ENCODE measurements around the gene PLCB4. TPM values are rescaled to one million over a fixed set of nuclear protein-coding genes. Genes with fewer than 3 reads are reported as not detected.

PLCB4 gene
- total RNA-seq, 1 experiment from 2014 or later = 12.6 TPM

DNA sequence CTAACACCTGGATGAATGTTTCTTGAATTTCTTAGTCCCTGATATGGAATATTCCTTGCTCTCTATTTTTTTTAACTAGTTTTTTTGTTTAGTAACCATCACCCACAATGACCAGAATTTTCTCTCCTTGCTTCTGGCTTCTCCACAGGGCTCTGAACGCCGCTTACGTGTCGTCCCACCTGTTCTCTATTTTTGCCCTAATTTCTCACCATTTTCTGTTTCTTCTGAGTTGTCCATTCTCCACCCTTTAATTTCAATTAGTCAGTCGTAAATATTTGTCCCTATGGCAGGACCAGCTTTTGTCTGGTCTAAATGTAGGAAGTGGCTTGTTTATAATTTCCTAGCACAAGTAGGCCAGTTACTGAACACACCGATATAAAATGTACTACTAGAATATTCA, 52.3 kb downstream of the PLCB4 start:
- no peak for DNase-seq (ENCODE audit: low spot score)
- ChIA-PET CTCF (interaction anchor here (1.1 kb wide), 1 partner anchor 272 kb away, joined by 3 read pairs; no protein-coding TSS in a partner anchor), POLR2A (no interaction called here)
- TF ChIP-seq HMGA2 (CRISPR knock-in tag; IDR thresholded peaks at IDR 0.05) = no peak
- TF ChIP-seq, protein P1, sequence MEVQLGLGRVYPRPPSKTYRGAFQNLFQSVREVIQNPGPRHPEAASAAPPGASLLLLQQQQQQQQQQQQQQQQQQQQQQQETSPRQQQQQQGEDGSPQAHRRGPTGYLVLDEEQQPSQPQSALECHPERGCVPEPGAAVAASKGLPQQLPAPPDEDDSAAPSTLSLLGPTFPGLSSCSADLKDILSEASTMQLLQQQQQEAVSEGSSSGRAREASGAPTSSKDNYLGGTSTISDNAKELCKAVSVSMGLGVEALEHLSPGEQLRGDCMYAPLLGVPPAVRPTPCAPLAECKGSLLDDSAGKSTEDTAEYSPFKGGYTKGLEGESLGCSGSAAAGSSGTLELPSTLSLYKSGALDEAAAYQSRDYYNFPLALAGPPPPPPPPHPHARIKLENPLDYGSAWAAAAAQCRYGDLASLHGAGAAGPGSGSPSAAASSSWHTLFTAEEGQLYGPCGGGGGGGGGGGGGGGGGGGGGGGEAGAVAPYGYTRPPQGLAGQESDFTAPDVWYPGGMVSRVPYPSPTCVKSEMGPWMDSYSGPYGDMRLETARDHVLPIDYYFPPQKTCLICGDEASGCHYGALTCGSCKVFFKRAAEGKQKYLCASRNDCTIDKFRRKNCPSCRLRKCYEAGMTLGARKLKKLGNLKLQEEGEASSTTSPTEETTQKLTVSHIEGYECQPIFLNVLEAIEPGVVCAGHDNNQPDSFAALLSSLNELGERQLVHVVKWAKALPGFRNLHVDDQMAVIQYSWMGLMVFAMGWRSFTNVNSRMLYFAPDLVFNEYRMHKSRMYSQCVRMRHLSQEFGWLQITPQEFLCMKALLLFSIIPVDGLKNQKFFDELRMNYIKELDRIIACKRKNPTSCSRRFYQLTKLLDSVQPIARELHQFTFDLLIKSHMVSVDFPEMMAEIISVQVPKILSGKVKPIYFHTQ (CRISPR knock-in tag; IDR thresholded peaks at IDR 0.05) = no peak
- TF ChIP-seq, protein P2, sequence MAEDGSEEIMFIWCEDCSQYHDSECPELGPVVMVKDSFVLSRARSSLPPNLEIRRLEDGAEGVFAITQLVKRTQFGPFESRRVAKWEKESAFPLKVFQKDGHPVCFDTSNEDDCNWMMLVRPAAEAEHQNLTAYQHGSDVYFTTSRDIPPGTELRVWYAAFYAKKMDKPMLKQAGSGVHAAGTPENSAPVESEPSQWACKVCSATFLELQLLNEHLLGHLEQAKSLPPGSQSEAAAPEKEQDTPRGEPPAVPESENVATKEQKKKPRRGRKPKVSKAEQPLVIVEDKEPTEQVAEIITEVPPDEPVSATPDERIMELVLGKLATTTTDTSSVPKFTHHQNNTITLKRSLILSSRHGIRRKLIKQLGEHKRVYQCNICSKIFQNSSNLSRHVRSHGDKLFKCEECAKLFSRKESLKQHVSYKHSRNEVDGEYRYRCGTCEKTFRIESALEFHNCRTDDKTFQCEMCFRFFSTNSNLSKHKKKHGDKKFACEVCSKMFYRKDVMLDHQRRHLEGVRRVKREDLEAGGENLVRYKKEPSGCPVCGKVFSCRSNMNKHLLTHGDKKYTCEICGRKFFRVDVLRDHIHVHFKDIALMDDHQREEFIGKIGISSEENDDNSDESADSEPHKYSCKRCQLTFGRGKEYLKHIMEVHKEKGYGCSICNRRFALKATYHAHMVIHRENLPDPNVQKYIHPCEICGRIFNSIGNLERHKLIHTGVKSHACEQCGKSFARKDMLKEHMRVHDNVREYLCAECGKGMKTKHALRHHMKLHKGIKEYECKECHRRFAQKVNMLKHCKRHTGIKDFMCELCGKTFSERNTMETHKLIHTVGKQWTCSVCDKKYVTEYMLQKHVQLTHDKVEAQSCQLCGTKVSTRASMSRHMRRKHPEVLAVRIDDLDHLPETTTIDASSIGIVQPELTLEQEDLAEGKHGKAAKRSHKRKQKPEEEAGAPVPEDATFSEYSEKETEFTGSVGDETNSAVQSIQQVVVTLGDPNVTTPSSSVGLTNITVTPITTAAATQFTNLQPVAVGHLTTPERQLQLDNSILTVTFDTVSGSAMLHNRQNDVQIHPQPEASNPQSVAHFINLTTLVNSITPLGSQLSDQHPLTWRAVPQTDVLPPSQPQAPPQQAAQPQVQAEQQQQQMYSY (CRISPR knock-in tag; IDR thresholded peaks at IDR 0.05) = no peak
- TF ChIP-seq, protein P3, sequence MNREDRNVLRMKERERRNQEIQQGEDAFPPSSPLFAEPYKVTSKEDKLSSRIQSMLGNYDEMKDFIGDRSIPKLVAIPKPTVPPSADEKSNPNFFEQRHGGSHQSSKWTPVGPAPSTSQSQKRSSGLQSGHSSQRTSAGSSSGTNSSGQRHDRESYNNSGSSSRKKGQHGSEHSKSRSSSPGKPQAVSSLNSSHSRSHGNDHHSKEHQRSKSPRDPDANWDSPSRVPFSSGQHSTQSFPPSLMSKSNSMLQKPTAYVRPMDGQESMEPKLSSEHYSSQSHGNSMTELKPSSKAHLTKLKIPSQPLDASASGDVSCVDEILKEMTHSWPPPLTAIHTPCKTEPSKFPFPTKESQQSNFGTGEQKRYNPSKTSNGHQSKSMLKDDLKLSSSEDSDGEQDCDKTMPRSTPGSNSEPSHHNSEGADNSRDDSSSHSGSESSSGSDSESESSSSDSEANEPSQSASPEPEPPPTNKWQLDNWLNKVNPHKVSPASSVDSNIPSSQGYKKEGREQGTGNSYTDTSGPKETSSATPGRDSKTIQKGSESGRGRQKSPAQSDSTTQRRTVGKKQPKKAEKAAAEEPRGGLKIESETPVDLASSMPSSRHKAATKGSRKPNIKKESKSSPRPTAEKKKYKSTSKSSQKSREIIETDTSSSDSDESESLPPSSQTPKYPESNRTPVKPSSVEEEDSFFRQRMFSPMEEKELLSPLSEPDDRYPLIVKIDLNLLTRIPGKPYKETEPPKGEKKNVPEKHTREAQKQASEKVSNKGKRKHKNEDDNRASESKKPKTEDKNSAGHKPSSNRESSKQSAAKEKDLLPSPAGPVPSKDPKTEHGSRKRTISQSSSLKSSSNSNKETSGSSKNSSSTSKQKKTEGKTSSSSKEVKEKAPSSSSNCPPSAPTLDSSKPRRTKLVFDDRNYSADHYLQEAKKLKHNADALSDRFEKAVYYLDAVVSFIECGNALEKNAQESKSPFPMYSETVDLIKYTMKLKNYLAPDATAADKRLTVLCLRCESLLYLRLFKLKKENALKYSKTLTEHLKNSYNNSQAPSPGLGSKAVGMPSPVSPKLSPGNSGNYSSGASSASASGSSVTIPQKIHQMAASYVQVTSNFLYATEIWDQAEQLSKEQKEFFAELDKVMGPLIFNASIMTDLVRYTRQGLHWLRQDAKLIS (CRISPR knock-in tag; IDR thresholded peaks at IDR 0.05; ENCODE audit: borderline replicate concordance) = no peak
- TF ChIP-seq GRHL2 (CRISPR knock-in tag; IDR thresholded peaks at IDR 0.05; ENCODE audit: insufficient replicate concordance, severe bottlenecking) = no peak
- TF ChIP-seq CBFB (CRISPR knock-in tag; IDR thresholded peaks at IDR 0.05; ENCODE audit: low read depth) = no peak
- TF ChIP-seq, protein P4, sequence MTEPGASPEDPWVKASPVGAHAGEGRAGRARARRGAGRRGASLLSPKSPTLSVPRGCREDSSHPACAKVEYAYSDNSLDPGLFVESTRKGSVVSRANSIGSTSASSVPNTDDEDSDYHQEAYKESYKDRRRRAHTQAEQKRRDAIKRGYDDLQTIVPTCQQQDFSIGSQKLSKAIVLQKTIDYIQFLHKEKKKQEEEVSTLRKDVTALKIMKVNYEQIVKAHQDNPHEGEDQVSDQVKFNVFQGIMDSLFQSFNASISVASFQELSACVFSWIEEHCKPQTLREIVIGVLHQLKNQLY (CRISPR knock-in tag; IDR thresholded peaks at IDR 0.05) = no peak
- TF ChIP-seq TEAD4 (CRISPR knock-in tag; IDR thresholded peaks at IDR 0.05) = no peak
- TF ChIP-seq SMAD4 (CRISPR knock-in tag; IDR thresholded peaks at IDR 0.05) = no peak
- no peak for TF ChIP-seq CREM (CRISPR knock-in tag; IDR thresholded peaks at IDR 0.05)
- no peak for TF ChIP-seq NFE2L1 (CRISPR knock-in tag; IDR thresholded peaks at IDR 0.05)
- TF ChIP-seq, protein P5, sequence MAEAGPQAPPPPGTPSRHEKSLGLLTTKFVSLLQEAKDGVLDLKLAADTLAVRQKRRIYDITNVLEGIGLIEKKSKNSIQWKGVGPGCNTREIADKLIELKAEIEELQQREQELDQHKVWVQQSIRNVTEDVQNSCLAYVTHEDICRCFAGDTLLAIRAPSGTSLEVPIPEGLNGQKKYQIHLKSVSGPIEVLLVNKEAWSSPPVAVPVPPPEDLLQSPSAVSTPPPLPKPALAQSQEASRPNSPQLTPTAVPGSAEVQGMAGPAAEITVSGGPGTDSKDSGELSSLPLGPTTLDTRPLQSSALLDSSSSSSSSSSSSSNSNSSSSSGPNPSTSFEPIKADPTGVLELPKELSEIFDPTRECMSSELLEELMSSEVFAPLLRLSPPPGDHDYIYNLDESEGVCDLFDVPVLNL (CRISPR knock-in tag; IDR thresholded peaks at IDR 0.05; ENCODE audit: borderline replicate concordance, low read depth) = no peak
- no peak for TF ChIP-seq FOXP1 (CRISPR knock-in tag; IDR thresholded peaks at IDR 0.05; ENCODE audit: borderline replicate concordance)
- TF ChIP-seq, protein P6, sequence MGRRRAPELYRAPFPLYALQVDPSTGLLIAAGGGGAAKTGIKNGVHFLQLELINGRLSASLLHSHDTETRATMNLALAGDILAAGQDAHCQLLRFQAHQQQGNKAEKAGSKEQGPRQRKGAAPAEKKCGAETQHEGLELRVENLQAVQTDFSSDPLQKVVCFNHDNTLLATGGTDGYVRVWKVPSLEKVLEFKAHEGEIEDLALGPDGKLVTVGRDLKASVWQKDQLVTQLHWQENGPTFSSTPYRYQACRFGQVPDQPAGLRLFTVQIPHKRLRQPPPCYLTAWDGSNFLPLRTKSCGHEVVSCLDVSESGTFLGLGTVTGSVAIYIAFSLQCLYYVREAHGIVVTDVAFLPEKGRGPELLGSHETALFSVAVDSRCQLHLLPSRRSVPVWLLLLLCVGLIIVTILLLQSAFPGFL (CRISPR knock-in tag; IDR thresholded peaks at IDR 0.05; ENCODE audit: borderline replicate concordance) = no peak
- Mint-ChIP-seq H3K4me3 (no peak overlapping the region), H3K4me1 (no peaks in the 10 kb centered on the region), H3K9me3 (no peaks in the 10 kb centered on the region), H3K36me3 (no peaks in the 10 kb centered on the region), H3K27me3 (ENCODE audit: low read depth) (no peaks in the 10 kb centered on the region), H3K27ac (0 out of 2 replicates have a peak overlapping the region, but pooled peaks have one; percentile 46)
- no peak for ATAC-seq

Measured in WTC11 (cell line).